Fibroblast of mammary gland (primary cell): ENCODE data around the gene SCLY.

Source experiments
- DNase-seq: peaks from one replicate; pipeline ENCODE4 v3.0.0-alpha.2; 2010; ENCODE audit warnings: low read depth
- H3K4me3 ChIP-seq: 2 replicates; pipeline ENCODE4 v1.5.1; 2011; ENCODE audit warnings: low read depth, mild to moderate bottlenecking, low read length, moderate library complexity; ENCODE audit not compliant: control insufficient read depth
- CTCF ChIP-seq: conservative IDR thresholded peaks from 2 replicates; pipeline ENCODE4 v1.5.1; 2011; ENCODE audit warnings: low read depth, low read length, inconsistent platforms; ENCODE audit not compliant: control insufficient read depth, insufficient read depth

The SCLY gene

GRCh38 chr2:238126338-238126737 lies 65.5 kb downstream of the SCLY start:
- DNase-seq = no peak
- no peak overlapping the region for H3K4me3 ChIP-seq
- no peak for TF ChIP-seq CTCF

- no peak for TF ChIP-seq CTCF
- no peak overlapping the region for H3K4me3 ChIP-seq
- DNase-seq = no peak
Measured at GRCh38 chr2:238126775-238127164, 66.0 kb downstream of the SCLY start.

- peak overlapping the region; percentile 40 for H3K4me3 ChIP-seq
- TF ChIP-seq CTCF = no peak
- peak; percentile 74 for DNase-seq
Measured at GRCh38 chr2:238127165-238128060, 66.6 kb downstream of the SCLY start.

GRCh38 chr2:238128061-238128440 lies 67.2 kb downstream of the SCLY start:
- H3K4me3 ChIP-seq = peak overlapping the region; percentile 40
- TF ChIP-seq CTCF = no peak
- DNase-seq = peak; percentile 16

GRCh38 chr2:238128534-238129001 lies 67.8 kb downstream of the SCLY start:
- no peak for DNase-seq
- no peak for TF ChIP-seq CTCF
- H3K4me3 ChIP-seq = no peak overlapping the region

GRCh38 chr2:238129166-238130010 lies 68.6 kb downstream of the SCLY start:
- no peak for TF ChIP-seq CTCF

More at GRCh38 chr2:238129166-238130010, 68.6 kb downstream of the SCLY start:
- H3K4me3 ChIP-seq = no peak overlapping the region
- DNase-seq = no peak
